GM18867 (cell line): ENCODE data around the gene GSTK1.
A peak's percentile ranks its signal among the peaks of the same experiment; 100 is the strongest.
"Not testable (repeated sequence)": the region's sequence is repeated elsewhere in the genome, so short reads cannot be mapped to it uniquely, and the experiment has no call there.

Experiments
- ATAC-seq: cut with Tn5 transposase; IDR thresholded peaks from one replicate; pipeline ENCODE4 v1.9.1; 2021; ENCODE audit warnings: mild to moderate bottlenecking, moderate library complexity; ENCODE audit not compliant: unreplicated experiment

Gene GSTK1

DNA sequence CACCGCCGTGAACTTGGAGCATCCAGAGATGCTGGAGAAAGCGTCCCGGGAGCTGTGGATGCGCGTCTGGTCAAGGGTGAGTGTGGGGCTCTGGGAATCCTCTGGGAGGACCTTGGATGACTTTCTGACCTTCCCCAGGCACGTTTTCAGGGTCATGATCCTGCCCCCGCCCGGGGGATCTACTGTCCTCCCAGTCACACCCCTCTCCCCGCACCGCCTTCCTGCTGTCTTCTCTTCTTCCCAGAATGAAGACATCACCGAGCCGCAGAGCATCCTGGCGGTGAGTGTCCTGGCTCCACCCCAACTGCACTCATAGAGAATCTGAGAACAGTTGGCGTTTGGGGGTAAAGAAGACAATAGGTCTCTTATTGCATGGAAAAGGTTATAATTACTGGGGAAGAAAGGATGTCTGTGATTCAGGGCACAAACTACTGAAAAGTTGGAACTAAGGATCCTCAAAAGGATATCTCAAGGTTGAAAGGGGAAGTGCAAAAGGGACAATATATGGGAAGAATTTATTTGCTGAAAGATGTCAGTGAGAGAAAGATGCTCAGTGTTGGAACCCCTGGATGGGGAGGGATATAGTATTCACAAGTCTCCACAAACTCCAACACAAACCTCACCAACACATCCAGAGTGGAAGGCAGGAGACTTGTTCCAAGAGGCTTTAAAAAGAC lies 1.9 kb downstream of the GSTK1 start:
- no peak for ATAC-seq

GRCh38 chr7:143269251-143269650 lies 6.0 kb downstream of the GSTK1 start:
- no peak for ATAC-seq

GRCh38 chr7:143271240-143271639 lies 8.0 kb downstream of the GSTK1 start:
- ATAC-seq: no peak

- ATAC-seq: no peak
These were observed 9.6 kb downstream of the GSTK1 start for GRCh38 chr7:143272871-143273270.

GRCh38 chr7:143279186-143280098 lies 16.2 kb downstream of the GSTK1 start:
- no peak for ATAC-seq

DNA sequence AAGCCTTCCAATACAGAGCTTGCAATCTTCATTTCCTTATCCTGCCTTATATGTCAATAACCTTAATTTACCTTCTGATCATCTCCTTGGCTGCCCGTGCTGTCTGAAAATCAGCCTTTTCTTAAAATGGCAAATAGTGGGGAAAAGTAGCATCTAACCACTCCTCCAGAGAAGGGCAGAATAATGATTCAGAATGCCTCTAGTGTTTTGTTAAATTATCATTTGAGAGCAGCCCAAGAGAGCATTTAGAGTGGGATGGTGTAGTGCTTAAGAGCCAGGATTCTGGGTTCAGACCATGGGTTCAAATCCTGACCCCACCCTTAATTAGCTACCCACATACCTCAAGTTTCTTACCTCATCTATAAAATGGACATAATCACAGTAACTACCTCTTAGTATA lies 16.9 kb downstream of the GSTK1 start:
- no peak for ATAC-seq

DNA sequence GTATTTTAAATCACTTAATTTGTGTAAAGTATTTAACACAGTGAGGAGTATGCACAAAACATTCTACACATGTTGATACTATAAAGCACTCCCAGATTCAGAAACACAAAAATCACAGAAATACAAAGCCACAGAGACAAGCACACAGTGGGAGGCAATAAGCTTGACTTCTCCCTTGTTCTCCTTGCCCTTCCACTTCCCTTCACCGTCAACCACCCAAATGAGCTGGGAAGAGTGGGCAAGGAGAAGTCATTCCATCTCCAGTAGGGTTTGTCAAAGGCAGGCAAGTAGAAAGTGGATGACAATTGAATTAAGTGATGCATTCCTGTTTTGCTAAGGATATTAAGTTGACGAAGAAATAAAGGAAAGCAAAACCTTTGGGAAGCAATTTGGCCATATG lies 17.3 kb downstream of the GSTK1 start:
- ATAC-seq: no peak

DNA sequence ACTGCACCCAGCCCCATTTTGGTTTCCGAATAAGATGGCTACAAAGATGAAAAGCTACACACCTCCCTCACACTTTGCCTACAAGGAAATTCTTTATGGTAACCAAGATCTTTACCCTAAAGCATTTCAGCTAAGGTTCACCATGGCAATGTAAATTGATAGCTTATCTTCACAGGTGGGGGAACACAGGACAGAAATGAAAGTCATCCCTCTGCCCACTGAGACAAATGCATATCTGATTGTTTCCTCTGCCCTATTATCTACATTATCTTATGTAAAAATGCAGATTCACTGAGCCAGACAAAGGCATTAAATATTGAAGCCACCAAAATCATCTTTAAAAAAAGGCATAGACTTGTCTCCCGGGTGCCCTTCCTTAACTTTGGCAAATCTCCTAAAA lies 18.3 kb downstream of the GSTK1 start:
- ATAC-seq: no peak

GRCh38 chr7:143282124-143282523 lies 18.9 kb downstream of the GSTK1 start:
- no peak for ATAC-seq

DNA sequence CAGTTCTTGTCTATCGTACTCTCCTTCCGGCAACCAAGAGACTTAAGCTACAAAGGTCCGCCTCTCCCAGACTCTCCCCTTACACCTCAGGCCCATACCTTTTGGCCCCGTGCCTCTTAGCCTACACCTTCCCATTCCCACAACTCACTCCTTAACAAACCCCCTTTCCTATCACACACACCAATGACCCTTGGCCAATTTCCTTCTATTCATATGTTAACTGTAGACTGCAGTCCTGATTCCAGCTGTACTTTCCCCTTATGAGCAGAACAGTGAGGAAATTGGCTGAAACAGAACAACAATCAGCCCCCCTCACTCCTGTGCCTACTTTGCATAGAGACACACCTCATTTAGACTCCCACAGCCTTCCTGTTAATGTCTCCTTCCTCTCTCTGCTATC lies 20.1 kb downstream of the GSTK1 start:
- no peak for ATAC-seq

GRCh38 chr7:143284591-143285469 lies 21.6 kb downstream of the GSTK1 start, which contains the start of gene TMEM139:
TSS of gene TMEM139 (plus strand) at chr7:143284958. CDS start at chr7:143285958, 1,000 bp downstream.
- ATAC-seq: no peak

DNA sequence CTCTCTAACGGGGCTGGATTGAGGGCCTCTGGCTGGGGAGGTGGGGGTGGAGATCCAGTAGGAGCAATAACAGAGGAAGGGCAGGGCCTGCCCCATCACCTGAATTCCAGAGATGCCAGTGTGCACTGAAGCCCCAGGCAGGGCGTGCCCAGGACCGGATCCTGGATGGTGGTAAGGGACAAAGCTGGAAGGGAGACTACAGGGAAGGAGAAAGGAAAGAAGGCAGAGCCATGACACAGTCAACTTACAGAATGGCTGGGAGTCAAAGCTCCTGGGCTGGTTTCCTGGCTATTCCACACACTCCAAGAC lies 22.2 kb downstream of the GSTK1 start:
- ATAC-seq: no peak

GRCh38 chr7:143285806-143286521 lies 22.7 kb downstream of the GSTK1 start:
- ATAC-seq: no peak

DNA sequence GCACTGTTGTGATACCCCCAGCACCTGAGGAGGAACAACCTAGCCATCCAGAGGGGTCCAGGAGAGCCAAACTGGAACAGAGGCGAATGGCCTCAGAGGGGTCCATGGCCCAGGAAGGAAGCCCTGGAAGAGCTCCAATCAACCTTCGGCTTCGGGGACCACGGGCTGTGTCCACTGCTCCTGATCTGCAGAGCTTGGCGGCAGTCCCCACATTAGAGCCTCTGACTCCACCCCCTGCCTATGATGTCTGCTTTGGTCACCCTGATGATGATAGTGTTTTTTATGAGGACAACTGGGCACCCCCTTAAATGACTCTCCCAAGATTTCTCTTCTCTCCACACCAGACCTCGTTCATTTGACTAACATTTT lies 23.3 kb downstream of the GSTK1 start:
- no peak for ATAC-seq

DNA sequence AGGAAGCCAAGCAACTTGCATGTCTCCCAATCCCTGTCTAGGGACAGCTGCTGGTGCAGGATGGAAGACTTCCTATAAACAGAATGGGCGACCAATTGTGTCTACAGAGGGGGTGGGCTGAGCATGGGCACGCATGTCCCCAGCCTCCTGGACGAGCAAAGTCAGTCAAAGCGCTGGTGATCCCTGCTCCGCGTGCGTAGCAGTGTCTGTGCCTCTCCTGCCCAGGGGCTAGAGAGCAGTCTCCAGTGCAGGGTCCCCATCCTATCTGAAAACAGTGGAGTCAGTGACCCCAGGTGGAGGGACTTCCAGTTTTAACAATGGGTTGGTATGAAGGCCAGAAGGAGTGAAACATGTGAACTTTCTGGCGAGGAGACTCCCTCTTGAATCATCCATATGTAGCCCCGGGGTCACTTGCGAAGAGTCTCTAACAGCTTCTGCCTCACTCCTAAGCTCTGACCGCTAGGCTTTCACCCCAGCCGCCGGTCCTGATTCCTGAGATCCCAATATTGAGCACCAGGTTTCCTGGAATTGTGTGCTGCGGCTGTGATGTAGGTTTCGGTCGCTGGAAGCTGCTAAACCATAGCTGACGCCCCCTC lies 24.2 kb downstream of the GSTK1 start:
- no peak for ATAC-seq

- ATAC-seq: peak; percentile 87
These were observed 24.9 kb downstream of the GSTK1 start, which contains the start of gene CASP2 for GRCh38 chr7:143287935-143288826. TSS of gene CASP2 (plus strand) at chr7:143288351. CDS start at chr7:143288456, 105 bp downstream.

DNA sequence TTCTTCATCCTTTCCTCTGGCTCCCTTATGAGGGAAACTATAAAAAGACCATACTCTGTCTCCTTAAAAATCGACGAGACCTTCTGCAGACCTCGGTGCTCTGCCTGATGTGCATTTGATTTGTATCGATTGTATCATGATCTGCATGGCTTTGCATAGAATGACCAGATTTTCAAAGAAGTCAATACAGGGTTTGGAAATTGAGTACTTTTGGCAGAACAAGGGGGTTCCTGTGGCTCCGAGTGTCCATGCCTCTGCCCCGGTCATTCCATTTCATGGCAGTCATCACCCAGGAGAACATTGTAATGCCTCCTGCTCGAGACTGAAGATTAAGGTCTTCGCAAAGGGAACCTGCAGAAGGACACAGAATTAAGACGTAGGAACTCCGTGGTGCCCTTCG lies 25.6 kb downstream of the GSTK1 start:
- no peak for ATAC-seq

GRCh38 chr7:143289421-143289820 lies 26.2 kb downstream of the GSTK1 start:
- no peak for ATAC-seq

GRCh38 chr7:143289888-143290287 lies 26.6 kb downstream of the GSTK1 start:
- ATAC-seq: not testable (repeated sequence)
